ENCODE measurements around the gene TREX2.

TREX2 gene

GRCh38 chrX:153433781-153434285 is 12.0 kb downstream of the TREX2 start:
- Histone ChIP-seq H3K4me3 (ENCODE audit: low read depth, low read length, poor library complexity, severe bottlenecking) (no peak overlapping the region), H3K9me3 (ENCODE audit: low read length) (no peaks in the 10 kb centered on the region)

GRCh38 chrX:153433161-153433680 is 12.6 kb downstream of the TREX2 start:
- Histone ChIP-seq H3K9ac (ENCODE audit: low read length) (no peak overlapping the region), H3K4me3 (ENCODE audit: low read depth, low read length, poor library complexity, severe bottlenecking) (no peak overlapping the region), H3K36me3 (ENCODE audit: insufficient read depth, low read length) (no peaks in the 10 kb centered on the region), H3K4me1 (ENCODE audit: insufficient read depth, low read length, severe bottlenecking) (no peaks in the 10 kb centered on the region), H2AFZ (ENCODE audit: low read length) (no peak overlapping the region), H3K79me2 (ENCODE audit: insufficient read depth, low read length) (no peaks in the 10 kb centered on the region), H3K27me3 (ENCODE audit: insufficient read depth, low read length) (no peaks in the 10 kb centered on the region; the same call in 1 of the 2 replicates), H3K4me2 (ENCODE audit: low read length) (no peak overlapping the region), H3F3A (ENCODE audit: insufficient read depth, low read length) (no peaks in the 10 kb centered on the region), H4K20me1 (ENCODE audit: insufficient read depth, low read length) (no peaks in the 10 kb centered on the region), H3K27ac (ENCODE audit: low read depth, low read length, poor library complexity, severe bottlenecking) (no peak overlapping the region), H3K9me2 (ENCODE audit: low read depth, low read length) (no peaks in the 10 kb centered on the region), H3K9me3 (ENCODE audit: low read length) (no peaks in the 10 kb centered on the region)
- TF ChIP-seq CTCF (IDR thresholded peaks at IDR 0.05; ENCODE audit: low read length): no peak
- TF ChIP-seq EZH2 (IDR thresholded peaks at IDR 0.05; ENCODE audit: borderline replicate concordance, low read length): no peak

More at GRCh38 chrX:153433781-153434285, 12.0 kb downstream of the TREX2 start:
- Histone ChIP-seq H3K4me2 (ENCODE audit: low read length) (no peak overlapping the region), H3K36me3 (ENCODE audit: insufficient read depth, low read length) (no peaks in the 10 kb centered on the region), H3K27me3 (ENCODE audit: insufficient read depth, low read length) (no peaks in the 10 kb centered on the region; the same call in 1 of the 2 replicates), H3K4me1 (ENCODE audit: insufficient read depth, low read length, severe bottlenecking) (no peaks in the 10 kb centered on the region), H3K9ac (ENCODE audit: low read length) (no peak overlapping the region), H2AFZ (ENCODE audit: low read length) (no peak overlapping the region), H3F3A (ENCODE audit: insufficient read depth, low read length) (no peaks in the 10 kb centered on the region), H4K20me1 (ENCODE audit: insufficient read depth, low read length) (no peaks in the 10 kb centered on the region), H3K9me2 (ENCODE audit: low read depth, low read length) (no peaks in the 10 kb centered on the region), H3K79me2 (ENCODE audit: insufficient read depth, low read length) (no peaks in the 10 kb centered on the region), H3K27ac (ENCODE audit: low read depth, low read length, poor library complexity, severe bottlenecking) (no peak overlapping the region)
- TF ChIP-seq CTCF (IDR thresholded peaks at IDR 0.05; ENCODE audit: low read length): no peak
- no peak for TF ChIP-seq EZH2 (IDR thresholded peaks at IDR 0.05; ENCODE audit: borderline replicate concordance, low read length)

- Histone ChIP-seq H3K4me1 (ENCODE audit: insufficient read depth, low read length, severe bottlenecking) (no peaks in the 10 kb centered on the region), H4K20me1 (ENCODE audit: insufficient read depth, low read length) (no peaks in the 10 kb centered on the region), H3K36me3 (ENCODE audit: insufficient read depth, low read length) (no peaks in the 10 kb centered on the region), H3K9me2 (ENCODE audit: low read depth, low read length) (no peaks in the 10 kb centered on the region), H2AFZ (ENCODE audit: low read length) (no peak overlapping the region), H3F3A (ENCODE audit: insufficient read depth, low read length) (no peaks in the 10 kb centered on the region), H3K27me3 (ENCODE audit: insufficient read depth, low read length) (no peaks in the 10 kb centered on the region; the same call in 1 of the 2 replicates), H3K9ac (ENCODE audit: low read length) (no peak overlapping the region), H3K79me2 (ENCODE audit: insufficient read depth, low read length) (no peaks in the 10 kb centered on the region), H3K27ac (ENCODE audit: low read depth, low read length, poor library complexity, severe bottlenecking) (no peak overlapping the region), H3K4me3 (ENCODE audit: low read depth, low read length, poor library complexity, severe bottlenecking) (no peak overlapping the region), H3K4me2 (ENCODE audit: low read length) (no peak overlapping the region), H3K9me3 (ENCODE audit: low read length) (no peaks in the 10 kb centered on the region)
- TF ChIP-seq EZH2 (IDR thresholded peaks at IDR 0.05; ENCODE audit: borderline replicate concordance, low read length) (no peak), CTCF (IDR thresholded peaks at IDR 0.05; ENCODE audit: low read length) (no peak)
Measured at GRCh38 chrX:153430796-153431195, 15.1 kb downstream of the TREX2 start.
